Fibroblast of villous mesenchyme (primary cell): ENCODE results near the gene NFATC2. TPM values are rescaled to one million over a fixed set of nuclear protein-coding genes. Genes with fewer than 3 reads are reported as not detected.
A peak's percentile ranks its signal among the peaks of the same experiment; 100 is the strongest.

Experiments
- DNase-seq: peaks from one replicate; pipeline ENCODE4 v3.0.0-alpha.2; 2010; ENCODE audit warnings: low read depth
- H3K4me3 ChIP-seq: 2 replicates; pipeline ENCODE4 v1.5.1; 2011; ENCODE audit warnings: low read depth, mild to moderate bottlenecking, low read length
- total RNA-seq: library from RNA; depleted of rRNA; stranded (reverse); fragments of >200 nt; gene quantifications from 2 replicates; pipeline ENCODE4 v1.2.3, GENCODE V29; 2012
- TF ChIP-seq, protein P1 (sequence below): IDR thresholded peaks from 2 replicates; pipeline ENCODE4 v1.5.1; 2012; ENCODE audit warnings: low read depth, mild to moderate bottlenecking, low read length; ENCODE audit not compliant: insufficient read depth

Gene NFATC2
- total RNA-seq, 1 donor: under 0.01 TPM

DNA sequence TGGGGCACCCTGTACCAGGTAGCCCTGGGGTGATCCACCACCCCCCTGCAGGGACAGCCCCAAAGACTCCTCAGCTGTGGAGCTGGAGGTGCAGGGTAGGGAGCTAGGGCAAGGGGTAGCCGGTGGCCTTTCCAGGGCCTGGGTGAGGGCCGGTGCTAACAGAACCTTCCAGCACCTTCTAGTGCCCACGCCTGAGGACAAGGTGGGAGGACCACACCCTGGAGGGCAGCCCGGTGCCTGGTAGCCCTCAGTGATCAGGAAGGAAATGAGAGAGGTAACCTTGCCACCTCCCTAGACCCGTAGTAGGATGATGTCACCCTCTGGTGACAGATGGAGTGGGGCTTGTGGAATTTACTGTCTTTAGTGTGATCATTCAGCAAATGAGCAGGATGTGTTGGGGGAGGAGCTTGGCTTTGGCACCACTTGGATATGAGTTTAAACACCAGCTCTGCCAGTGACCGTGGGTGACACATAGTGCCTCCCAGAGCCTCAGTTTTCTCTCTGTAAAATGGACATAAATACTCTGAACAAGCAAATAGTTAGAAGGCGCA lies 187.7 kb downstream of the NFATC2 start:
- no peak overlapping the region for H3K4me3 ChIP-seq
- TF ChIP-seq, protein P1, sequence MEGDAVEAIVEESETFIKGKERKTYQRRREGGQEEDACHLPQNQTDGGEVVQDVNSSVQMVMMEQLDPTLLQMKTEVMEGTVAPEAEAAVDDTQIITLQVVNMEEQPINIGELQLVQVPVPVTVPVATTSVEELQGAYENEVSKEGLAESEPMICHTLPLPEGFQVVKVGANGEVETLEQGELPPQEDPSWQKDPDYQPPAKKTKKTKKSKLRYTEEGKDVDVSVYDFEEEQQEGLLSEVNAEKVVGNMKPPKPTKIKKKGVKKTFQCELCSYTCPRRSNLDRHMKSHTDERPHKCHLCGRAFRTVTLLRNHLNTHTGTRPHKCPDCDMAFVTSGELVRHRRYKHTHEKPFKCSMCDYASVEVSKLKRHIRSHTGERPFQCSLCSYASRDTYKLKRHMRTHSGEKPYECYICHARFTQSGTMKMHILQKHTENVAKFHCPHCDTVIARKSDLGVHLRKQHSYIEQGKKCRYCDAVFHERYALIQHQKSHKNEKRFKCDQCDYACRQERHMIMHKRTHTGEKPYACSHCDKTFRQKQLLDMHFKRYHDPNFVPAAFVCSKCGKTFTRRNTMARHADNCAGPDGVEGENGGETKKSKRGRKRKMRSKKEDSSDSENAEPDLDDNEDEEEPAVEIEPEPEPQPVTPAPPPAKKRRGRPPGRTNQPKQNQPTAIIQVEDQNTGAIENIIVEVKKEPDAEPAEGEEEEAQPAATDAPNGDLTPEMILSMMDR: no peak
- no peak for DNase-seq

GRCh38 chr20:51354191-51354768 lies 188.2 kb downstream of the NFATC2 start:
- DNase-seq: peak; percentile 44
- no peak overlapping the region for H3K4me3 ChIP-seq
- TF ChIP-seq, protein P1: no peak

- no peak for DNase-seq
- TF ChIP-seq, protein P1: no peak
- H3K4me3 ChIP-seq: no peak overlapping the region
Observed at GRCh38 chr20:51353491-51353890, 189.0 kb downstream of the NFATC2 start.

GRCh38 chr20:51352791-51353190 lies 189.7 kb downstream of the NFATC2 start:
- TF ChIP-seq, protein P1: no peak
- H3K4me3 ChIP-seq: no peak overlapping the region
- DNase-seq: no peak

- DNase-seq: peak; percentile 86
- TF ChIP-seq, protein P1: no peak
- H3K4me3 ChIP-seq: no peak overlapping the region
Observed at GRCh38 chr20:51350941-51351631, 191.4 kb downstream of the NFATC2 start.

- TF ChIP-seq, protein P1: no peak
- H3K4me3 ChIP-seq: no peak overlapping the region
- no peak for DNase-seq
Observed at GRCh38 chr20:51348876-51349275, 193.6 kb downstream of the NFATC2 start.
